Kidney epithelial cell (primary cell): ENCODE results near the gene ELF5. TPM values are rescaled to one million over a fixed set of nuclear protein-coding genes. Genes with fewer than 3 reads are reported as not detected.

Source experiments
- DNase-seq: peaks from one replicate; pipeline ENCODE4 v3.0.0-alpha.2; 2010; ENCODE audit warnings: low read depth
- H3K27me3 ChIP-seq: 2 replicates; pipeline ENCODE4 v1.6.0; 2011; ENCODE audit warnings: low read length; ENCODE audit not compliant: control insufficient read depth, insufficient read depth
- H3K36me3 ChIP-seq: 2 replicates; pipeline ENCODE4 v1.5.1; 2011; ENCODE audit warnings: low read length; ENCODE audit not compliant: control insufficient read depth, insufficient read depth
- H3K4me3 ChIP-seq: 2 replicates; pipeline ENCODE4 v1.5.1; 2011; ENCODE audit warnings: low read depth, mild to moderate bottlenecking, control low read depth, low read length
- CTCF ChIP-seq: IDR thresholded peaks from 2 replicates; pipeline ENCODE4 v1.5.1; 2011; ENCODE audit warnings: mild to moderate bottlenecking, moderate library complexity, low read length, control low read depth, inconsistent platforms; ENCODE audit not compliant: insufficient read depth, poor library complexity, severe bottlenecking
- total RNA-seq: library from RNA; depleted of rRNA; stranded (reverse); fragments of >200 nt; gene quantifications from 2 replicates; pipeline ENCODE4 v1.2.3, GENCODE V29; 2015

ELF5 gene
- total RNA-seq, 1 donor from 2014 or later = not detected

GRCh38 chr11:34438529-34439507 is 74.8 kb downstream of the ELF5 start, which contains the start of gene CAT:
TSS of gene CAT (plus strand) at chr11:34438934. CDS start at chr11:34439014, 80 bp downstream.
- no peaks in the 10 kb centered on the region for H3K36me3 ChIP-seq
- TF ChIP-seq CTCF = no peak
- peak within 1 kb of the TSS; percentile 86 for H3K4me3 ChIP-seq
- peak; percentile 93 for DNase-seq
- H3K27me3 ChIP-seq = no peaks in the 10 kb centered on the region

GRCh38 chr11:34437224-34438125 is 76.1 kb downstream of the ELF5 start:
- H3K4me3 ChIP-seq = peak overlapping the region; percentile 86
- TF ChIP-seq CTCF = no peak
- no peaks in the 10 kb centered on the region for H3K36me3 ChIP-seq
- no peak for DNase-seq
- H3K27me3 ChIP-seq = no peaks in the 10 kb centered on the region

- Histone ChIP-seq H3K36me3 (no peaks in the 10 kb centered on the region), H3K27me3 (no peaks in the 10 kb centered on the region), H3K4me3 (no peak overlapping the region)
- TF ChIP-seq CTCF = no peak
- no peak for DNase-seq
Measured at GRCh38 chr11:34433899-34434298, 79.7 kb downstream of the ELF5 start.

- H3K4me3 ChIP-seq = no peak overlapping the region
- H3K27me3 ChIP-seq = no peaks in the 10 kb centered on the region
- no peak for DNase-seq
- H3K36me3 ChIP-seq = no peaks in the 10 kb centered on the region
- TF ChIP-seq CTCF = no peak
Measured at GRCh38 chr11:34432822-34433221, 80.8 kb downstream of the ELF5 start.

GRCh38 chr11:34431979-34432378 is 81.6 kb downstream of the ELF5 start:
- DNase-seq = no peak
- TF ChIP-seq CTCF = no peak
- no peaks in the 10 kb centered on the region for H3K36me3 ChIP-seq
- H3K4me3 ChIP-seq = no peak overlapping the region
- no peaks in the 10 kb centered on the region for H3K27me3 ChIP-seq

Other genes with a start within 250 kb of the ELF5 start
- 26.8 and 27.7 TPM in 2 replicates for gene ABTB2, start 155.8 kb downstream of the ELF5 start, total RNA-seq
- 16.4 and 23.7 TPM in 2 replicates for gene CAT, start 74.9 kb downstream of the ELF5 start, total RNA-seq
- gene EHF, start 107.3 kb upstream of the ELF5 start, total RNA-seq = 45.8 and 47.3 TPM in 2 replicates